Psoas muscle (tissue), 8 donors: ENCODE results near the gene CA9. TPM values are rescaled to one million over a fixed set of nuclear protein-coding genes. Genes with fewer than 3 reads are reported as not detected.
"Not testable (repeated sequence)": the region's sequence is repeated elsewhere in the genome, so short reads cannot be mapped to it uniquely, and the experiment has no call there.

ENCODE experiments used
- ATAC-seq, 4 donors: fragments of 200-7000 bp; cut with Tn5 transposase; one replicate each; pipeline ENCODE4 v1.9.1; 2020; ENCODE audit warnings: moderate library complexity in 3 of 4, mild to moderate bottlenecking in 2 of 4
- DNase-seq, 2 donors: peaks; one replicate each; pipeline ENCODE4 v3.0.0-alpha.2; 2020
- H3K27ac ChIP-seq: fragments of 200-600 bp; one replicate; pipeline ENCODE4 v1.8.0; 2022
- H3K27me3 ChIP-seq, 3 donors: fragments of 200-600 bp in 1 of 3; one replicate each; pipeline versions ENCODE4 v1.6.1 to v1.8.0; 2013 to 2022; ENCODE audit warnings: low read length in 2 of 3, mild to moderate bottlenecking in 2 of 3, moderate library complexity in 1 of 3; ENCODE audit not compliant: insufficient read depth in 3 of 3
- H3K36me3 ChIP-seq, 2 donors: fragments of 200-600 bp in 1 of 2; one replicate each; pipeline versions ENCODE4 v1.6.1 to v1.8.0; 2013 to 2022; ENCODE audit warnings: low read depth in 1 of 2, mild to moderate bottlenecking in 1 of 2, moderate library complexity in 1 of 2; ENCODE audit not compliant: insufficient read depth in 1 of 2
- H3K4me1 ChIP-seq: fragments of 200-600 bp; one replicate; pipeline ENCODE4 v1.8.0; 2022
- H3K4me3 ChIP-seq: fragments of 200-600 bp; one replicate; pipeline ENCODE4 v1.8.0; 2022; ENCODE audit warnings: mild to moderate bottlenecking
- H3K9me3 ChIP-seq: fragments of 200-600 bp; one replicate; pipeline ENCODE4 v1.8.0; 2022
- CTCF ChIP-seq: fragments of 200-600 bp; IDR thresholded peaks from one replicate; pipeline ENCODE4 v1.8.0; 2022; ENCODE audit warnings: antibody characterized with exemption
- WGBS, 3 donors: extraction: QIAGEN DNeasy Blood & Tissue Kit; methylation state at CpG; one replicate each; pipeline versions ENCODE4 v1.1.6 to v1.1.7; 2013; 5-methylcytosine and 5-hydroxymethylcytosine counted together
- intact Hi-C, 2 donors: fragments of 100-400 bp; cut with DNase I; formaldehyde crosslinking; loops; one replicate each; pipeline versions ENCODE4 v1.11.0 to v1.14.2; 2022
- polyA plus RNA-seq, 3 donors: library from polyadenylated mRNA; stranded (reverse); fragments of 200-250 nt; gene quantifications; one replicate each; pipeline ENCODE4 v1.2.3, GENCODE V29; 2013
- total RNA-seq, 4 donors: library from RNA; stranded (reverse); fragmentation: NEBNext Ultra II Directional in 2 of 4; extraction: Animal tissue kit (Norgen Biotek cat#: 25700) in 2 of 4; gene quantifications; one replicate each; pipeline versions ENCODE4 v1.2.1 to v1.2.4, GENCODE V29; 2021 to 2023
- donor health status: healthy with polysubstance abuse.
- donor health status: DM: no; HTN: no; CAD: no; lungs with moderate emphysema.
- donor health status: Bipolar disorder and iron deficiency.
- donor health status: healthy.
- donor health status: DM: yes; HTN: yes; CAD: no.
- donor health status: DM: no; HTN: no; CAD: no.
- donor health status: DM: no; HTN: no; CAD: no.
- donor health status: DM: yes; HTN: yes; CAD: no.

Gene CA9
- total and polyA plus RNA-seq, 7 donors, result 0.03 to 0.49 (median 0.05) TPM; not detected in 4

GRCh38 chr9:35639631-35640030 lies 34.1 kb upstream of the CA9 start:
- Histone ChIP-seq H3K9me3 (no peaks in the 10 kb centered on the region), H3K4me1 (no peaks in the 10 kb centered on the region), H3K4me3 (no peak overlapping the region), H3K36me3 (no peaks in the 10 kb centered on the region), H3K27ac (no peak overlapping the region), H3K27me3 (no peaks in the 10 kb centered on the region)
- DNase-seq (no peak), ATAC-seq (no peak)
- 84 to 92% (median 91%) methylated on average over 1 of the region's 1 CpG for WGBS, 3 donors
- intact Hi-C loops, result loop anchor here in 1 of 2 donors (10.0 kb wide), 2 partner anchors 155 to 655 kb away; no protein-coding TSS in a partner anchor
- TF ChIP-seq CTCF, result no peak

GRCh38 chr9:35640431-35640830 lies 33.3 kb upstream of the CA9 start:
- 96% methylated on average over 14 to 15 of the region's 15 CpGs for WGBS, 3 donors
- H3K27me3 ChIP-seq, H3K36me3 ChIP-seq, H3K4me1 ChIP-seq, H3K9me3 ChIP-seq, DNase-seq, H3K4me3 ChIP-seq, ATAC-seq, H3K27ac ChIP-seq: not testable (repeated sequence)
- intact Hi-C loops, result loop anchor here in 1 of 2 donors (10.0 kb wide), 1 partner anchor 156 kb away; no protein-coding TSS in a partner anchor

- not testable (repeated sequence) for H3K36me3 ChIP-seq, H3K27me3 ChIP-seq, ATAC-seq, H3K9me3 ChIP-seq, DNase-seq, H3K4me1 ChIP-seq, H3K27ac ChIP-seq, H3K4me3 ChIP-seq
- WGBS, 3 donors, result 91 to 92% (median 92%) methylated on average over 3 of the region's 3 CpGs
- intact Hi-C loops, result loop anchor here in 1 of 2 donors (10.0 kb wide), 1 partner anchor 157 kb away; no protein-coding TSS in a partner anchor
These were observed 32.2 kb upstream of the CA9 start for GRCh38 chr9:35641478-35641877.

GRCh38 chr9:35643046-35643445 lies 30.7 kb upstream of the CA9 start:
- no peak for TF ChIP-seq CTCF
- Histone ChIP-seq H3K9me3 (no peaks in the 10 kb centered on the region), H3K27ac (no peak overlapping the region), H3K27me3 (no peaks in the 10 kb centered on the region), H3K4me1 (no peaks in the 10 kb centered on the region), H3K4me3 (no peak overlapping the region), H3K36me3 (no peaks in the 10 kb centered on the region)
- ATAC-seq (no peak), DNase-seq (no peak)
- intact Hi-C loops, result loop anchor here in 1 of 2 donors (10.0 kb wide), 1 partner anchor 158 kb away; no protein-coding TSS in a partner anchor
- 86 to 88% (median 86%) methylated on average over 12 of the region's 12 CpGs for WGBS, 3 donors

GRCh38 chr9:35645736-35646135 lies 28.0 kb upstream of the CA9 start:
- peak overlapping the region; percentile 85 for H3K4me3 ChIP-seq
- WGBS, 3 donors, result 55 to 67% (median 57%) methylated on average over 9 to 10 of the region's 10 CpGs
- not testable (repeated sequence) for H3K36me3 ChIP-seq

GRCh38 chr9:35646153-35646532 lies 27.6 kb upstream of the CA9 start:
- Histone ChIP-seq H3K36me3 (no peaks in the 10 kb centered on the region), H3K4me1 (no peaks in the 10 kb centered on the region), H3K4me3 (peak overlapping the region; percentile 85), H3K27me3 (no peaks in the 10 kb centered on the region), H3K27ac (peak overlapping the region; percentile 92), H3K9me3 (no peaks in the 10 kb centered on the region)
- WGBS, 3 donors, result 4 to 15% (median 9%) methylated on average over 11 of the region's 11 CpGs
- ATAC-seq (peak; percentile 11 to 67 (median 36)), DNase-seq (no peak)
- intact Hi-C loops, result loop anchor here in 1 of 2 donors (5.0 to 10.0 kb wide), 3 partner anchors 39 to 236 kb away; partner anchors contain the start of gene TESK1
- TF ChIP-seq CTCF, result no peak

More at GRCh38 chr9:35645736-35646135, 28.0 kb upstream of the CA9 start:
- peak in 1 of 4 donors; percentile 4 for ATAC-seq
- not testable (repeated sequence) for DNase-seq, H3K27ac ChIP-seq, H3K9me3 ChIP-seq, H3K4me1 ChIP-seq, H3K27me3 ChIP-seq
- intact Hi-C loops, result loop anchor here in 1 of 2 donors (5.0 to 10.0 kb wide), 3 partner anchors 38 to 237 kb away; partner anchors contain the start of gene TESK1
